KOPT-K1 (cell line): ENCODE data around the gene IFT43.

ENCODE experiments used
- H3K27ac ChIP-seq: fragments of 200-600 bp; sonication (generic); 2 replicates; pipeline ENCODE4 v1.5.1; 2016; ENCODE audit warnings: antibody characterized with exemption, mild to moderate bottlenecking, low read depth, low read length; ENCODE audit not compliant: poor library complexity, severe bottlenecking
- H3K36me3 ChIP-seq: fragments of 200-600 bp; sonication (generic); 2 replicates; pipeline ENCODE4 v1.5.1; 2017; ENCODE audit warnings: antibody characterized with exemption, mild to moderate bottlenecking, low read length, moderate library complexity; ENCODE audit not compliant: insufficient read depth
- H3K9me3 ChIP-seq: fragments of 200-600 bp; sonication (generic); 2 replicates; pipeline ENCODE4 v1.5.1; 2017; ENCODE audit warnings: antibody characterized with exemption, low read length, mild to moderate bottlenecking; ENCODE audit not compliant: insufficient read depth, poor library complexity, severe bottlenecking

IFT43 gene

DNA sequence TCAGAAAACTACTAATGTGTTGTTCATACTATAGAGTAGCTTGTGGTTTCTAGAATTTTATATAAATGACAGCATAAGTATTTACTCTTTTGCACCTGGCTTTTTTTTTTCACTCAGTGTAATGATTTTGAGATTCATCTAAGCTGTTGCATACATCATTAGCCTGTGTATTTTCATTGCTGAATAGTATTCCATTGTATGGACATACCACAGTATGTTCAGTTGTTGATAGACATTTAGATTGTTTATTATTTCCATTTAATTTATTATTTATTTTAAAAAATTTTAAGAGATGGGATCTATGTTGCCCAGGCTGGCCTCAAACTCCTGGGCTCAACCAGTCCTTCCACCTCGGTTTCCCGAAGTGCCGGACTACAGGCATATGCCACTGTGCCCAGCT, 80.0 kb downstream of the IFT43 start:
- Histone ChIP-seq H3K36me3 (no peaks in the 10 kb centered on the region), H3K9me3 (no peaks in the 10 kb centered on the region), H3K27ac (no peak overlapping the region)

DNA sequence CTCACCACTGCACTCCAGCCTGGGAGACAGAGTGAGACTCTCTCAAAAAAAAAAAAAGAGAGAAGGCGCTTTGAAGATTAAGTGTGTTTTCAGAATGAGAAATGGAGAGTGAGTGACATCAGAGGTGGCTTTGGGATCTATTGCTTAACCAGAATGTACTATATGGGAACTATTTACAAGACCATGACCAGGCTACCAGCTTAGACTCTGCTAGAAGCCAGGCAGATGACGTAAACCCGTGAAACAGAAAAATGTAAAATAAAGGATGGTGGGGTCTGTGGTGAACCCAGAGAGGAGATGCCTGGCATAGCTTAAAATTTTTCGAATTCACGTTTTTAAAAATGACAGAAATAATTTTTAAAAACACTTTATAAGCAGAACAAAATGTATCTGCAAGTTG, 82.0 kb downstream of the IFT43 start:
- H3K9me3 ChIP-seq, result no peaks in the 10 kb centered on the region
- H3K36me3 ChIP-seq, result no peaks in the 10 kb centered on the region
- H3K27ac ChIP-seq, result no peak overlapping the region

- Histone ChIP-seq H3K36me3 (no peaks in the 10 kb centered on the region), H3K27ac (no peak overlapping the region), H3K9me3 (no peaks in the 10 kb centered on the region)
Measured at GRCh38 chr14:76073717-76074116, 88.2 kb downstream of the IFT43 start.

- Histone ChIP-seq H3K27ac (no peak overlapping the region), H3K9me3 (no peaks in the 10 kb centered on the region), H3K36me3 (no peaks in the 10 kb centered on the region)
Measured at GRCh38 chr14:76077340-76077739, 91.8 kb downstream of the IFT43 start.

- H3K36me3 ChIP-seq, result no peaks in the 10 kb centered on the region
- H3K27ac ChIP-seq, result no peak overlapping the region
- H3K9me3 ChIP-seq, result no peaks in the 10 kb centered on the region
Measured at GRCh38 chr14:76078501-76078900, 92.9 kb downstream of the IFT43 start.

GRCh38 chr14:76080025-76080424, 94.5 kb downstream of the IFT43 start:
- H3K36me3 ChIP-seq, result no peaks in the 10 kb centered on the region
- no peaks in the 10 kb centered on the region for H3K9me3 ChIP-seq
- H3K27ac ChIP-seq, result no peak overlapping the region

- Histone ChIP-seq H3K36me3 (no peaks in the 10 kb centered on the region), H3K9me3 (no peaks in the 10 kb centered on the region), H3K27ac (no peak overlapping the region)
Measured at GRCh38 chr14:76080471-76080870, 94.9 kb downstream of the IFT43 start.

GRCh38 chr14:76081642-76082041, 96.1 kb downstream of the IFT43 start:
- H3K9me3 ChIP-seq, result no peaks in the 10 kb centered on the region
- no peak overlapping the region for H3K27ac ChIP-seq
- H3K36me3 ChIP-seq, result no peaks in the 10 kb centered on the region

DNA sequence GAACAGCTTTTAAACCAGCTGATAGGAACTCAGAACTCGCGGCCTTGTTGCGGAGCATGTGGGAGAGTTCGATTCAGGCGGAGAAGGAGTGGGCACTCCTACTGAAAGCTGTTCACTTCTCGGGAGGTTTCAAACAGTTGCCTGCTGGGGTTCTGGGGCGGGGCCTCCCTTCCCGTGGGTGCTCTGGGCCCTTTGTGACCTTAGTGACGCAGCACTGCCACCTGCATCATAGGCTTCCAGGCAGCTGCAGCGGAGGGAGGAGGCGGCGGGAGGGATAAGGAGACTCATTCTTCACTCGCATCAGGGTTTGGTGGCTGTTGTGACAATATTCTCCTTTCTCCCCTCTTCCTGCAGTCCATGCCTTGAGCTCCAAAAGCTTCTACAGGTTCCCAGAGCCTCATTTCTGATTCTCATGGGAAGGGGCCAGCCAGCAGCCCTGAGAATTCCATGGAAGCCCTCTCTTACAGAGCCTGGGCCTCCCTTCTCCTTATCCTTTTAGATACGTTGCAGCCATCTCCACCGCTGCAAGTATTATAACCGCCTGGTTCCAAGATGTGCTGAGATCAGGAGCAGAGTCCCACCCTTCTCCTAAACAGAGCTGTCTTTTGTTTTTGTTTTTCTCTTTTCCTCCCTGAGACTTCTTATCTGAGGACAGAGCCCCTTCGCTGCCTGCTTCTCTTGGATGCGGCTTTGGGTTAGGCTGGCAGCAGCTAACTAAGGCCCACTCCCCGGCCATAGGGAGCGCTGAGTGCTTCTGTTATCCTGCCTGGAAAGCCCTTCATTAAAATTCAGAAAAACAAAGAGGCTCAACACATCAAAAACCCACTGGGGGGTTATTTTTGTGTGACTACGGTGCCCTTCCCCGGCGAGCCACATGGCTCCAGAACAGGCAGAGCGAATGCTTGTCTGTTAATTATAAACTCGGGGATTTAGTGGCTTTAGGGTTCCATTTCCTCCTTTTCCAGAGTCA, 98.5 kb downstream of the IFT43 start:
- H3K36me3 ChIP-seq, result no peaks in the 10 kb centered on the region
- H3K9me3 ChIP-seq, result no peaks in the 10 kb centered on the region
- H3K27ac ChIP-seq, result no peak overlapping the region

GRCh38 chr14:76085358-76085757, 99.8 kb downstream of the IFT43 start:
- no peaks in the 10 kb centered on the region for H3K36me3 ChIP-seq
- no peaks in the 10 kb centered on the region for H3K9me3 ChIP-seq
- no peak overlapping the region for H3K27ac ChIP-seq

DNA sequence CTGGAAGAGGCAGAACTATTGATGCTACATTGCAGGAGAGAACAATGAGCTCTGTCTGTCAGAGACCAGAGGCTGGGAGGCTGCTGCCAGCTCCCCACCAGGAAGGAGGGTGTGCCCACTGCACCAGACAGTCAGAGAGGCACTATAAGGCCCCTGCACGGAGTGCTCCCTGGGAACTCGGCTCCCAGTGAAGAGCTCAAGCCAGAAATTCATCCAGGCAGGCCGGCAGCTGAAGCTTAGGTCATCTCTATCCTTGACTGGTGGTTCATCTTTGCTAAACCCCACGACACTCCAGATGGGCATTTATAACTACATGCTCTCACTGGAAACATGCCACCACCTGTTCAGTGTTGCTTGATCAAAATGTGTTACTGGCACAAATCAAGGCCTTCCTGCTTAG, 101.1 kb downstream of the IFT43 start:
- Histone ChIP-seq H3K36me3 (no peaks in the 10 kb centered on the region), H3K9me3 (no peaks in the 10 kb centered on the region), H3K27ac (no peak overlapping the region)

DNA sequence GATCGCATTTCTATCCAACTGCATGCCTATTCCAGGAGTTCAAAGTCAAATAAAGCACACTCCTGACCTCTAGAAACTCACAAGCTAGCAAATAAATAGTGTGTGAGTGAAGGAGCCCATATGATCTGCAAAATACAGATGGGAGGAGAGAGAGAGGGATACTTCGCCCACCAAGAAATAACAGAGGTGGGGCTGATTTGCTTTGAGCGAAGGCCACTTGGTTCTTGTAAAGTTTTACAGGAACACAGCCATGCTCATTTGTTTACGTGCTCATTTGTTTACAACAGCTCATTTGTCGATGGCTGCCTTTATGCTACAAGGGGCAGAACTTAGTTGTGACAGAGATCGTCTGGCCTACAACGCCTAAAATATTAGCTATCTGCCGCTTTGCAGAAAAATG, 102.8 kb downstream of the IFT43 start:
- Histone ChIP-seq H3K36me3 (no peaks in the 10 kb centered on the region), H3K27ac (no peak overlapping the region), H3K9me3 (no peaks in the 10 kb centered on the region)

GRCh38 chr14:76088771-76089571, 103.4 kb downstream of the IFT43 start:
- Histone ChIP-seq H3K36me3 (no peaks in the 10 kb centered on the region), H3K9me3 (no peaks in the 10 kb centered on the region), H3K27ac (no peak overlapping the region)

DNA sequence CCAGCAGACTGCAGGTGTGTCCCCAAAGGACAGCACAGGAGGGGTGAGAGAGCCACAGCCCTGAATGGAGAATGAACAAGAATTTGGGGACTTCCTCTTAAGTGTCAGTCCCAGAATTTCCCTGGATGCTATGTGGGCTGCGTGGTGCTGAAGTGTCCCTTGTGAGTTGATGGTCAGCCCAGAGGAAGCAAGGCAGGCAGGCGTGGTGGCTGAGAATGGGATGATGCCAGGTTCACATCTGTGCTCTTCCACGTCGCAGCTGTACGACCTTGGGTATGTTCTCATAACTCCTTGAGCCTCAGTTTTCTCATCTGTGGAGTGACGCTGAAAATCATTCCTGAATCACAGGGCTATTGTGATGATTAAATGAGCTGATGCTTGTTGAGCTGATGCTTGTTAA, 104.0 kb downstream of the IFT43 start:
- H3K27ac ChIP-seq, result no peak overlapping the region
- H3K36me3 ChIP-seq, result no peaks in the 10 kb centered on the region
- no peaks in the 10 kb centered on the region for H3K9me3 ChIP-seq

- Histone ChIP-seq H3K27ac (no peak overlapping the region), H3K36me3 (no peaks in the 10 kb centered on the region), H3K9me3 (no peaks in the 10 kb centered on the region)
Measured at GRCh38 chr14:76090616-76091391, 105.2 kb downstream of the IFT43 start.
